Measurements from ENCODE around the gene CASR.

CASR gene

GRCh38 chr3:122263058-122263457, 79.6 kb downstream of the CASR start:
- DNase-seq, result no peak

GRCh38 chr3:122263974-122264588, 80.6 kb downstream of the CASR start:
- DNase-seq, result no peak

DNA sequence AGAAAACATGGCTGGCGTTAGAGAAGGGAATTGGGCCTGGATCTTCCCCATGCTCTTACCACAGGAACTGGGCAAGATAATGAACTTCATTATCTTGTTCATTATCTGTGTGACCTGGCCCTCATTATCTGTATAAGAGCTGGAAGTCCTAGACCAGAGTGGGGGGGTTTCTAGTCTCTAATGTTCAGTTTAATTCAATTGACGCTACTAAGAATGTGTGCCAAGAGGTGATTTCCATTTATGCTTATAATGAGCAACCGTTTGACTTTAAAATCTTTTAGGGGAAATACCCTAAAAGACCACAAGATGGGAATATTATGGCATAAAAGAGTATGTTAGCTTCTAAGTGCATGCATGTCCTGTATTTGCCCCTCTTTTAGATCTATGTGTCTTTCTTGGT, 82.5 kb downstream of the CASR start:
- no peak for DNase-seq

- DNase-seq, result no peak
Measured at GRCh38 chr3:122268257-122269024, 85.0 kb downstream of the CASR start.

GRCh38 chr3:122269045-122269444, 85.6 kb downstream of the CASR start:
- DNase-seq, result no peak

DNA sequence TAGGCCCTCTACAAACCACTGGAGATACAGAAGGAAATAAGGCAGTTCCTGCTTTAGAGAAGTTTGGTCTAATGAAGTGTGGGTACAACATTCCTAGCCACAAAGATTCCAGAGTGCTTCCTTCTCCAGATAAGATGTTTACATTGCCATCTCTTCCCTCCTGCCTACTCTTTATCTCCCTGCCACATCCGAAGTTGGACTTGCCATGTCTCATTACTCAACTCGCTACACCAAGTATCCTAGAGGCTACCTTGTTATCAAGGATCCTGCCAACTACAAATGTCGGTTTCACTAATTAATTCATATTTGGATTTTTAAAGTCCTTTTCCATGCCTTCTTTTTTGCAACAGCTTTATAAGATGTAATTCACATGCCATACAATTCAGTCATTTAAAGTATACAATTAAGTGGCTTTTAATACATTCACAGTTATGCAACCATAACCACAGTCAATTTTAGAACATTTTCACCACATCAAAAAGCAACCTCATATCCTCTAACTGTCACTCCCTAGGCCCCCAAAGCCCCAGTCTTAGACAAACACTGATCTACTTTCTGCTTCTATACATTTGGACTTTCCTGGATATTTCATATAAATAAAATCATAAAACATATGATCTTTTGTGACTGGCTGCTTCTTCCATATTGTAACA, 87.9 kb downstream of the CASR start:
- DNase-seq, result no peak

DNA sequence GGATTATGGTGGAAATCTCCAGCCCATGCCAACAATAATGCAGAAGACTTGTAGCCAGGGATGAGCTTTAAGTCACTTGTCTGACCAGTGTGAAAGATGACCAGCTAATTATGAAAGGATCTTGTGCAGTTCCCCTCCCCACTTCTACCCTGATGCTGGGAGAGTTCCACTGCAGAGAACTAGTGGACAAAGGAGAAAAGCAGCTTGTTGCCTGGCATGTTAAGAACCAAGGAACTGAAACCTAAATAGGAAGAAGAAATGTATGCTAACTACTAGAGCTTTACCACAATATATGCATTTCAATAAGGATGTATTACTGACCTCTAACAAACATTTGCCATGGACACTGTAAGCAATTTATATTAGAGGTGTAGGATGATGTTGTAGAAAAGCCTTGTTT, 89.4 kb downstream of the CASR start:
- DNase-seq, result no peak

DNA sequence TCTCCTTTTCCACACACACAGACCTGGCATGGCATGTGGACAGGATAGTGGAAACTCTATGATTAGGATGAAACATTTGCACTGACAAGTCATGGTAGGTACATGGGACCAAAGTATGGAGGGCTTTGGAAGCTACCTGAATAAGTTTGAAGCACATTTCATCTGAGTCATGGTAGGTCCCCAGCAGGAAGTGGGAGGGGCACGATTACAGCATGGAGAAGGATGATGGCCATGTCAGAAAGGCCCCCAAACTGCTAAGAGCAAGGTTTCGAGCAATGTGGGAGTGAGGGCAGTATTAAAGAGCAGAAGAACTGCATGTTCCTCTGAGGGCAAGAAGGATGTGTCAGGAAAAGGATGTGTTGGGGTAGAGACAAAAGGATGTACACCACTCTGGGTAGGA, 90.0 kb downstream of the CASR start:
- DNase-seq, result no peak

DNA sequence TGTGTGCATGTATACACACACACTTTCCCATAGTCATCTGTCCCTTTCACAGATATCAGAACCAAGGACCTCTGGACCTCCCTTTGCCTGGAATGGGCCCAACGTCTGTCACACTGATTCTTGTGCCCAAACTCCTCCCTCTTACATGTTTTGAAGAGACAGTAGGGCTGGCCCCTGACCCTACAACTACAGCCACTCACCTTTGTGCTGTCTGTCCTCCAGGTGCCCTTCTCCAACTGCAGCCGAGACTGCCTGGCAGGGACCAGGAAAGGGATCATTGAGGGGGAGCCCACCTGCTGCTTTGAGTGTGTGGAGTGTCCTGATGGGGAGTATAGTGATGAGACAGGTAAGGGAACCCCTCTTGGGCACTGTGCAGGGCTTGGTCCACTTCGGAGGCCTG, 98.4 kb downstream of the CASR start:
- DNase-seq, result no peak

DNA sequence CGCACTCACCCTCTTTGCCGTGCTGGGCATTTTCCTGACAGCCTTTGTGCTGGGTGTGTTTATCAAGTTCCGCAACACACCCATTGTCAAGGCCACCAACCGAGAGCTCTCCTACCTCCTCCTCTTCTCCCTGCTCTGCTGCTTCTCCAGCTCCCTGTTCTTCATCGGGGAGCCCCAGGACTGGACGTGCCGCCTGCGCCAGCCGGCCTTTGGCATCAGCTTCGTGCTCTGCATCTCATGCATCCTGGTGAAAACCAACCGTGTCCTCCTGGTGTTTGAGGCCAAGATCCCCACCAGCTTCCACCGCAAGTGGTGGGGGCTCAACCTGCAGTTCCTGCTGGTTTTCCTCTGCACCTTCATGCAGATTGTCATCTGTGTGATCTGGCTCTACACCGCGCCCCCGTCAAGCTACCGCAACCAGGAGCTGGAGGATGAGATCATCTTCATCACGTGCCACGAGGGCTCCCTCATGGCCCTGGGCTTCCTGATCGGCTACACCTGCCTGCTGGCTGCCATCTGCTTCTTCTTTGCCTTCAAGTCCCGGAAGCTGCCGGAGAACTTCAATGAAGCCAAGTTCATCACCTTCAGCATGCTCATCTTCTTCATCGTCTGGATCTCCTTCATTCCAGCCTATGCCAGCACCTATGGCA, 100.5 kb downstream of the CASR start:
- no peak for DNase-seq

DNA sequence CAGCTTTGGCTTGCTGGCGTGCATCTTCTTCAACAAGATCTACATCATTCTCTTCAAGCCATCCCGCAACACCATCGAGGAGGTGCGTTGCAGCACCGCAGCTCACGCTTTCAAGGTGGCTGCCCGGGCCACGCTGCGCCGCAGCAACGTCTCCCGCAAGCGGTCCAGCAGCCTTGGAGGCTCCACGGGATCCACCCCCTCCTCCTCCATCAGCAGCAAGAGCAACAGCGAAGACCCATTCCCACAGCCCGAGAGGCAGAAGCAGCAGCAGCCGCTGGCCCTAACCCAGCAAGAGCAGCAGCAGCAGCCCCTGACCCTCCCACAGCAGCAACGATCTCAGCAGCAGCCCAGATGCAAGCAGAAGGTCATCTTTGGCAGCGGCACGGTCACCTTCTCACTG, 101.0 kb downstream of the CASR start:
- DNase-seq, result no peak

GRCh38 chr3:122294359-122294758, 110.9 kb downstream of the CASR start:
- no peak for DNase-seq

GRCh38 chr3:122295266-122296062, 112.0 kb downstream of the CASR start:
- no peak for DNase-seq

- DNase-seq, result no peak
Measured at GRCh38 chr3:122298239-122298638, 114.8 kb downstream of the CASR start.

GRCh38 chr3:122299215-122299614, 115.7 kb downstream of the CASR start:
- DNase-seq, result no peak

DNA sequence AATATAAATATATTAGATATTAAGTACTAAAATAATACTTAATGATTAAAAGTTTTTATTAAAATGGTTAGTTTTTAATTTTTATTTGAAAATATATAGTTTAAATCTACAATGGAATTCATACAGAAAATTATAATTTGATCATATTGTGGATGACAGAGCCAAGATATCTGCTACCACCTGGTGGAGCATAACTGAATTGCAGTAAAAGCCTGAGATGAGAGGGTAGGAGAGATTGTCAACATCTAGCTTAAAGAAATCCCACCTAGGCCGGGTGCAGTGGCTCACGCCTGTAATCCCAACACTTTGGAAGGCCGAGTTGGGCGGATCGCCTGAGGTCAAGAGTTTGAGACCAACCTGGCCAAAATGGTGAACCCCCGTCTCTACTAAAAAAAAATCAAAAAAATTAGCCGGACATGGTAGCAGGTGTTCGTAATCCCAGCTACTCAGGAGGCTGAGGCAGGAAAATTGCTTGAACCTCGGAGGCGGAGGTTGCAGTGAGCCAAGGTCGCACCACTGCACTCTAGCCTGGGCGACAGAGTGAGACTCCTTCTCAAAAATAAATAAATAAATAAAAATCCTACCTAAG, 116.5 kb downstream of the CASR start:
- peak; percentile 66 for DNase-seq

GRCh38 chr3:122301063-122301462, 117.6 kb downstream of the CASR start:
- DNase-seq, result no peak

DNA sequence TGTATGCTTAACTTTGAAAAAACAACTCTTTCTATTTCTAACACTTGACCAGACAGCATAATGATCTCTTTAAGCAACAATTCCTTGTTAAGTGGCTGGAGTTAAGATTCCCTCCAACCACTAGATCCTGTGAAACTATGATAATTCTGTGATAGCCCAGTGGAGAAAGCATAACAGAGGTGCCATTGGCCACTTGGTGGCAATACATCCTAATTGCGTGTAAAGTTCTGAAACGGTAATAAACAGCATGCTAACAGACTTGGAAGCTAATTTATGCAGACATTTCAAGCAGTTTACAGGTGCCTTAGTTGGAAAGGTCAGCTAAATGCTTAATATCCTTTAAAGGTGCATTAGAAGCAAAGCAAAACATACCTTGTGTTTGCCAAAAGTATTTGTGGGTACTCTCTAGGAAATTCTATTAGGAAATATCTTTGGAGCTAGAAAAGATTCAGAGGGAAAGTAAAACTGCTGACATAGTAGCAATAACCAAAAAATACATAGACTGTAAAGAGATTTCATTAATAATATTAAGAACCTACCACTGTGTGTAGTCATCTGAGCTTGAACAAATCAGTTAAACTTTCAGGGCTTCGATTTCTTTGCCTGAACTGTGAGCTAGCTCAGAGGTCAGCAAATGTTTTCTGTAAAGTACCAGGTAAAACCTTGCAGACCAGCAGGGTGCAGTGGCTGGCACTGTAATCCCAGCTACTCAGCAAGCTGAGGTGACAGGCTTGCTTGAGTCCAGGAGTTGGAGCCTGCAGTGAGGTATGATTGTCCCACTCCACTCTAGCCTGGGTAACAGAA, 122.6 kb downstream of the CASR start:
- DNase-seq, result peak; percentile 39

DNA sequence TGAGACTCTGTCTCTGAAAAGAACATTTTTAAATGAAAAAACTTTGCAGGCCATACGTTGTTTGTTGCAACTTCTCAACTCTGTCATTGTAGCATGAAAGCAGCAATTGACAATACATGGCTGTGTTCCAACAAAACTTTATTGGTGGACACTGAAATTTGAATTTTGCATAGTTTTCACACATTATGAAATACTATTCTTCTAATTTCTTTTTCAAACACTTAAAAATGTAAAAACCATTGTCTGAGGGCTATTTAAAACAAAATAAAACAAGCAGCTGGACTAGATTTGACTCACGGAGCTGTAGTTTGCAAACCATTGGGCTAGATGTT, 123.1 kb downstream of the CASR start:
- DNase-seq, result no peak

- no peak for DNase-seq
Measured at GRCh38 chr3:122307094-122307687, 123.7 kb downstream of the CASR start.

- no peak for DNase-seq
Measured at GRCh38 chr3:122307976-122308375, 124.5 kb downstream of the CASR start.

All from hematopoietic multipotent progenitor cell treated with erythropoietin and hydrocortisone succinate and interleukin-3 and kit ligand, for 8 days (in vitro differentiated cells).